HG03378 (cell line): ENCODE data around the gene IGFBP5.

Experiments
- ATAC-seq: cut with Tn5 transposase; IDR thresholded peaks from one replicate; pipeline ENCODE4 v1.9.1; 2021; ENCODE audit warnings: mild to moderate bottlenecking, moderate library complexity; ENCODE audit not compliant: unreplicated experiment

Gene IGFBP5, protein sequence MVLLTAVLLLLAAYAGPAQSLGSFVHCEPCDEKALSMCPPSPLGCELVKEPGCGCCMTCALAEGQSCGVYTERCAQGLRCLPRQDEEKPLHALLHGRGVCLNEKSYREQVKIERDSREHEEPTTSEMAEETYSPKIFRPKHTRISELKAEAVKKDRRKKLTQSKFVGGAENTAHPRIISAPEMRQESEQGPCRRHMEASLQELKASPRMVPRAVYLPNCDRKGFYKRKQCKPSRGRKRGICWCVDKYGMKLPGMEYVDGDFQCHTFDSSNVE

DNA sequence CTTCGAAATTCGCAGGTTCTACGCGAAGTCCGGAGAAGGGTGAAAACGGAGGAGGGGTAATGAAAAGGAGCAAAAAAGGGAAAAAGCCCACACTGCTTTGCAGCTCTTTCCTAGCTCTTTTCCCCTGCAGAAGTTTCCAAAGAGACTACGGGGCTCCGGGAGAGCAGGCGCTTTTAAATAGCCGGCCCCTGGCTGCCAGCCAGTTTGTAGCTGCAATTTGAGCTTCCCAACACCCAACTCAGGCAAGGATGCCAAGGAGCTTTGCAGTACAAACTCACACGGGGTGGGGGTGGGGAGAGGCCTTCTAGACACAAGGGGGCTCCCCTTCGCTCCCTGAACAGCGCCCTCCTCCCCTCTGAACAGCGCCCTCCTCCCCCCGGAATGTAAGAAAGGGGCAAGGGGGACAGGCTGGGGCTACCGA lies at the start of gene IGFBP5:
TSS of gene IGFBP5 (minus strand) at position 149 of the 421 bp plus-strand sequence. CDS start 774 bp downstream, outside the sequence.
- no peak for ATAC-seq

DNA sequence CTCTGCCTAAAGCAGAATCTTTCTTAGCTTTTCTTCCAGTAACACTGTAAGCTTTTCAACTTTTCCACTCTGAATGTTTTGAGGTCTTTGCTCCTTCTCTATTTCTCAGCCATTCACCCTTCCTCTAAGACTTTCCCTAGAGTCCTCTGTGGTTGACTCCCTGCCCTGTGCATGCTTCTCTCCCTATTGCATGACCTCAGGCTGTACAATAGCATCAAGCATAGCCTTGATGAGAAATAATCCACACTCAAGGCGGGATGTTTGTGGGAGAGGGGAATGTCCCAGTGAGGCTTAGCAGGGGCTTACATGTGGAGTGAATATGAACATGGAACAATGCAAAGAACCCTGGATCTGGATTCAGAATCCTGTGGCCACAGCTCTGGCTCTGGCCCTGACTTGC lies 48.4 kb upstream of the IGFBP5 start:
- no peak for ATAC-seq

DNA sequence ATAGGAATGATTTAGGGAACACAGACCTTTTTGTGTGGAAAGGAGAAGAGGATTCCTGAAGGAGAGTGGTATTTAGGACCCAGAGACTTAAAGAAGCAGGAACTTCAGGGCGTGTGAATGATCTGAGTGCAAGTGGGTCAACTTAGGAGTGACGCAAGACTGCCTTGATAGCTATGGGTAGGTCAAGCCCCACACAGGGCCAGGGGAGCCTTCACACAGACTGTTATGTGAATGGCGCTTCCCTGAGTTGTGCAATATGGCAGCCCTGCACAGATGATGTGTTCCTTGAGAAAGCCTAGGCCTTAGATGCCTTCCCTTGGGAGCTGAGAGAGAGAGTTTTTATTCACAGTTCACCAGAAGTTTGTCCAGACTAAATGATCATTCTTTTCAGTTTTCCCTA lies 47.1 kb upstream of the IGFBP5 start:
- ATAC-seq = no peak

DNA sequence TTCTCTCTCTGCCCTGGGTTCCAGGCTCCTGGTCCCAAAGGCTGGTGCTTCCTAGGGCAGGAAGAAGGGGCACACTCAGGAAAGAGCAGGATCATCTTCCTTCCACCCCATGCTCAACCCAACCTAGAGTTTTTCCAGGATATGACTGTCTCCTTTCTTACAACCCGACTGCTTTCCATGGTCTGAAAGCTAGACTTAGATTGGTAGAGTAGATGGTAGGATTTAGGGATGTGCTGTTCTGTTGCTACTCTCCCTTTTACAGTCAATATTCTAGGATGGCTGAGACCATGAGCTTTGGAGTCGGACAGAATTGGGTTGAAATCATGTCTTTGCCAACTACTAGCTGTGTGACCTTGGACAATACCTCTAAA lies 45.9 kb upstream of the IGFBP5 start:
- no peak for ATAC-seq

DNA sequence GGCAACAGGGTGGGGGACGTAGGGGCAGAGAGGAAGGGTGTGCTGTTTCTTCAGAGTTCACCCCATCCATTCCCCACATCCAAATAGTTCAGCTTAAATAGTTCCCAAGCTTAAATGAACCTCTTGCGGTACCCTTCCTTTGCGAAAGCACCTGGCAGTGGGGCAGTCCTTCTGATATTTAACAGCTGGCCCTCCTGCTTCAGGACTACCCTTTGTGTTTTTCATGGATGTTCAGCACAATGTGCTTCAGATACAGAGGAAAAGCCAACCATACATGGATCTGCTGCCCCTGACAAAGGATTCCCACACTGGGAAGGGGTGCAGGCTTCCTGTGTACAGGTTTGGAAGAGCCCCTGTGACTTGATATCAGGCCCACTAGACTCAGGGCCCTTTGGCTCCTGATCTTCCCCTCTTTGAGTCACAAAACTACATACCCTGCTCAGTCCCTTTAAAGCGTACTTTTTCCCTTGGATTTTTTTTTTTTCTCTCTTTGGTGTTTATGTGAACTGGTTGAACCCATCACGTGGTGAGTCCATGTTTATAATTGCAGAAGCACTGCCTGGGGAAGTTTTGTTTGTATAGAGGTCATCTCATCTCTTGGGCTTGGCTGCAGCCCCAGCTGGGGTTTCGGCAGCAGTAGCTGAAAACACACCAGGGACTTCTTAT lies 45.3 kb upstream of the IGFBP5 start:
- no peak for ATAC-seq

DNA sequence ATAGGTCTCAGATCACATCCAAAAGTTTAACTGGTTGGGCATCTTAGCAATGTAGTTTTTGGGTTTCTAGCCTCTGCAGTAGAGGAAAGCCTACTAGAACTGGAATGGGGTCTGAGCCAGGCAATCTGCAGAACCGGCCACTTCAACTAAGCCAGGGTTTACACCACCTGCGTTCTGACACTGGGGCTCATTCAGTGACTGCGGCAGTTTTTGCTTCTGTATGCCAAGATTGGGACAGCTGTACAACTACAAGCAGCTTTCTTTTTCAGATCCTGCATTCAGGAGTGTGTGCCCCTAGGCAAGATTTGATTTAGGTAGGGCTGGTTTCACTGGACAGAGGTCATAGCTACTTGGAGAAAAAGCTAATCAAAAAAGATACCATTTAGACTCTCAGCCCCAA lies 43.7 kb upstream of the IGFBP5 start:
- no peak for ATAC-seq

DNA sequence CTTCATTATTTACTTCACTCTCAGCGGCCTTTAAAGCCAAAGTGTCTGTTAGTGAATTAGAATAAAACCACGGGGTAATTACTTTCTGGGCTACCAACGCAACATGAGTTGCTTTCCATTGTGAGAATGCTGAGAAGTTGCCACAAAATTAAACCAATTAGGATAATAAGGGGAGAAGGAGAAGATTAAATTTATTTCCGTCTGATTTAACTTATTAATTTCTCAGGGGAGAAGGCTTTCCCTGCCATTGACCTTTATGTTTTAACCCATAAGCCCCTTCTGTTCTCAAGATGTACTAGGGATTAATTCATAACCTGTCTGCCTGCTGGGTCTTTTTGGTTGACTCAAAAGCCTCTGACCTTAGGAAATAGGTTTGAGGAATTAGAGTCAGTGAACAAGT lies 42.3 kb upstream of the IGFBP5 start:
- ATAC-seq = no peak

DNA sequence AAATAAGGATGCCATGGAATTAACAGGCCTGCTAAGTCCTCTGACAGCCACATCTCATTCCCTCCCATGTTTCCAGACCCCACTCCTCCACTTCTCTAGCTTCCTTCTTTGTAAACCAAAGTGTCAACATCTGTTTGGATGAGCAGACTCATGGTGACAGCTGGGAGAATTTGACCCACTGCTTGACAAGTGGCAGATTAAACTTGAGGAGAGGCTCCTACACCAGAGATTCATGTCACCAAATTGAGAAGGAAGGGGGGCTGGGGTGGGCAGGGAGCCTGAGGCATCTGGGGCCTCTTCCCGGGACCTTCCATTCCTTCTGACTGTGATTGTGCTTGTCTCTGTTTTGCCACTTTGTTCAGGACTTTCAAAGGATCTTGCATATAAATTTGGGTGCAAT lies 41.0 kb upstream of the IGFBP5 start:
- no peak for ATAC-seq

DNA sequence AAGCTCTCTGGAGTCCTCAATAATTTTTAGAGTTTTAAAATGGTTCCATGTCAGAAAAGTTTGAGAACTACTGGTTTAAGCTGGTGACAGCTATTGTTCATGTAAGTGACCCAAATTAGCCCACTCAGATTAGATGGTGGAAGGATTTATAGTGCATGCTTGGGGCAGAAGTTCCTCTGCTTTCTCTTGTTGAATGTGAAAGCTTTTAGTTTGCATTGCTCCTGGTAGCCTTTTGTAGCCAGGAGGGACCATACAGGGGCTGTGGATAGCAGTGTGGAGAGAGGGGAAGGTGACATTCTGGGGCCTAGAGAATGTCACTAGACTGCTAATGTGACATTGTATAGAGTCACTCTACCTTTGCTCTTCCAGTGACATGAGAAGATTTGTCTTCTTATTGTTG lies 40.3 kb upstream of the IGFBP5 start:
- no peak for ATAC-seq

DNA sequence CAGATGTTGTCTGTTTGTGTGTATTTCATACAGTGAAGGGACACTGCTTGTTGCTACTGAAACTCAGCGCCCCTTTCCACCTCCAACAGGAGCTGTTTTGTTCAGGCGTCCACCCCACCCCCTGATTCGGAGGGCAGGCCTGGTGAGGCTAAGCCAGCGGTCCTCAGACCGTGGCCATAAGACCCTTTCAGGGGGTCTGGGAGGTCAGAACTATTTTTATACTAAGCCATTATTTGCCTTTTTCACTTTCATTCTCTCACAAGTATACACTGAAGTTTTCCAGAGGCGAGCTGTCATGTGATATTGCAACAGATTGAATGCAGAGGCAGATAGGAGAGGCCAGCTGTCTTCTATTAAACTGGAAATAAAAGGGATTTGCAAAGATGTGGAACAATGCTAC lies 39.7 kb upstream of the IGFBP5 start:
- no peak for ATAC-seq

DNA sequence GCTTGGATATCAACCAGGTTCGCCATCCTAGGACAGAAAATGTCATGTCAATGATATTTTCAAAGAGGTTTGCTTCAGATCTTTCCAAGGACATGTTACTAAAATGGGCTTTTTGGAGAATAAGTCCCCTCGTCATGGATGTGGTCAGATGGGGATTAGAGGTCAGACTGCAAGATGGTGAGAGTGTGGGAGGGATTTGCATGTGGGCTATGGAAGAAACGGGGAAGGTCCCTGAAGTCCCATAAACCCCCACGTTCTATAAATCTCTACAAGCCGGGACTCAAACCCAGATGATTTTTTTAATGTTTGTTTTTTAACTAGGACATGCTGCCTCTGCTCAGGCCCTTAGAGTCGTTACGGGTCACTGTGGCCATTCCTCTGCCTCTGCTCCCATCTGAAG lies 37.7 kb upstream of the IGFBP5 start:
- no peak for ATAC-seq

DNA sequence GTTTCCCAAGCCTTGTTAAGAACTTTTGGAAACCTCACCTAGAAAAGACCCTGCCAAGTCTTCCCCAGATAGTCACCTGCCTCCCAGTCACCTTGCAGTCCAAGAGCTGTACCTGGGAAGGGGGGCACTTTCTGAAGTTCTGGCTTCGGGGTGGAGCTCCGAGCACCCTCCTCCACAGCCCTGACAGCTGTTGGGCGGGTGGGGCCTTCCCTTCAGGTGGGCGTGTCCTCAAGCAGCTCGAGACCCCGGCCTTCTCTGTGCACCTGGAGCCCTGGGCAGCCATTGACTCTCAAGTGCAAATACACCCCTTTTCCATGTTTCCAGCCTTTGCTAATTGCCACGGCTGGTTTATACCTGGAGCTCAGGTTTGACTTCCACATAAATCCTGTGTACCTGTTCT lies 37.0 kb upstream of the IGFBP5 start:
- no peak for ATAC-seq

DNA sequence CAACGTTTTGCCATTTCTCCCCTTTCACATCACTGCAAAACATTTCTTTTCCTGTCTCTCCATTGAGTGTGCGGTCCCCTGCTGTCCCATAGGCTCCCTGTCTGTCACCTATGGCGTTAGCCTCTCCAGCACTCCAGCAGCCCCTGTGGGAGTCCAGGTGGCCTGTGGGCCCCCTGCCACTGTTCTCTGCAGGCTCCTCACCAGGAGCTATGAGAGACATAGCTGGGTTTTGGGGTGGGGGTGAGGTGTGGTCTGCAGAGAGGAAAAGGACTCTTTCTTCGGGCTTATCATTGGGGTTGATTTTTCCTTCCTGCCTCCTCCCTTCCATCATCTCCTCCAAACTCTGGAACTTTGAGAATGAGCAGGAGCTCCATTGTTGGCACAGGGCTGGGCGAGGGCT lies 36.1 kb upstream of the IGFBP5 start:
- no peak for ATAC-seq

DNA sequence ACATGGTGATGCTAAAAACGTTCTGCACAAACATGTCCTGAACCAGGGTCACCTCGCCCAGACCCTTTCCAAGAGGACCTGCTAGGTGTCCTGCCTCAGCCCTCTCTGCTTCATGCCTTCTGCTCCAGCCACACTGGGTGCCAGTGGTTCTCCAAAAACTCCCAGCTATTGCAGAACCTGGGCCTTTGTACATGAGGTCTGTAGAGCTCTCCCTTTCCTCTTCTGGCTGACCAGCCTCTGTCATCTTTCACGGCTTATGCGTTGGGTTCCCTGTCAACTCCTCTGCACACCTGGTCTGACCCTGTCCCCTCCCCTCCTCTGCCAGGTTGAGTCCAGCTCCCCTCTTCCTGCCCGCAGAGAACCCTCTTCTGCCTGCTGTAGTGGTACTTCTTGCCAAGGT lies 35.5 kb upstream of the IGFBP5 start:
- ATAC-seq = no peak

DNA sequence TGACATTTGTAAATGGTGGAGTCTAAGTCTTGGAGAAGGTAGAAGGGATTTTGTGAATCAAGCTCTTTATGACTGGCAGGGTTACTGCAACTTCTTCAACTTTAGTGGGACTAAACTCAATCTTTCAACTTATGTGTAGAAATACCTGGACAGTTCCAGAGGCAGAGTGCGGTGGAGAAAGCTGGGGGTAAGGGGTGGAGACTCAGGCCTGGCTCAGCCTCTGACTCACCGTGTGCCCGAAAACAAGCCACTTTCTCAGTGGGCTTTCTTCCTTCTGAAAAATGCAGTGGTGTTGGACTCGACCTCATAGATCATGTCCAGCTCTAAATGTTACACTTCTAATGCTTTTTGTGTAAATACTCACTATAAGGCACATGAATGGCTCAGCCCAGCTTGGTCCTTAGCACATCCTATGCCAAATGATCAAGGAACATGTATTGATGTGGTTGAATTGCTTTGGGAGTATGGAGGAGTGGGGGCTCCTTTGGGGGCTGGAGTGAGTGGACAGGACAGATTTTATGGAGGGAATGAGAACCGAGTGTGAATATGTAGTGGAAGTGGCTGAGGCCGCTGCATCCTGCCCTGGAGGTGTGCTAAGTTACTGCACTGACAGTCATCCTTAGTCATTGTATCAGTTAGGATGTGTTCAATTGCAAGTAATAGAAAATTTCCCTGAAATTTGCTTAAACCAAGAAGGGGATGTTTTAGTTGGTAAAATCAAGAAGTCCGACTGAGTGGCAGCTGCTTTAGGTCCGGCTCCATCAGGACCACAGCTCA lies 32.2 kb upstream of the IGFBP5 start:
- no peak for ATAC-seq

DNA sequence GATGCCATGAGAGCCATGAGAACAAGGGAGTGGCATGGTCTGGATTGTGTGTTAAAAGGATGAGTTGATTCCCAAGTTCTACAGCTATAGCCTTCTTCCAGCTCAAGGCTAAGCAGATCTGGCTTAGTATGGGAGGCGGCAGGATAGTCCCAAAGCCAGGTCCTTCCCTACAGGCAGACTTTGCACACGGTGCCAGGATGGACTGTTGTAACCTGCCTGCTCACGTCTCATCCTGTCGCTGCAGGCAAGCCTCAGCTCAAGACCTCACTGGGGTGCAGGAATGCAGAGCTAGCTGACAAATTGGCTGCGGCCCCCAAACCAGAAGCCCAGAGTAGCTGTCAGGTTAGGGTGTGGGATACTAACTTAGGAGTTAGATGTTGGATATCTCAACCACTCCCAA lies 28.8 kb upstream of the IGFBP5 start:
- ATAC-seq = no peak

DNA sequence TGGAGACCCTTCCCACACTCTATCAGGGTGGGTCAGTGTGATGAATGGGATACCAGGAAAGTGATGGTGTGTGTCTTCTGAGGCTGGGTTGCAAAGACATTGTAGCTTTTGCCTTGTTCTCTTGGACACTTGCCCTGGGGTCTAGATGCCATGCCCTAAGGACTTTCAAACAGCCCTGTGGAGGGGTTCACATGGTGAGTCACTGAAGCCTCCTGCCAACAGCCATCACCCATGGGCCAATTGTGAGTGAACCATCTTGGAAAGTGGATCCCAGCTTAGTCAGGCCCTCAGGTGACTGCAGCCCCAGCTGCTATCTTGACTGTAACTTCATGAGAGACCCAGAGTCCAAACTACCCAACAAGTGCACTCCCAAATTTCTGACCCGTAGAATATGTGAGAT lies 25.8 kb upstream of the IGFBP5 start:
- no peak for ATAC-seq

DNA sequence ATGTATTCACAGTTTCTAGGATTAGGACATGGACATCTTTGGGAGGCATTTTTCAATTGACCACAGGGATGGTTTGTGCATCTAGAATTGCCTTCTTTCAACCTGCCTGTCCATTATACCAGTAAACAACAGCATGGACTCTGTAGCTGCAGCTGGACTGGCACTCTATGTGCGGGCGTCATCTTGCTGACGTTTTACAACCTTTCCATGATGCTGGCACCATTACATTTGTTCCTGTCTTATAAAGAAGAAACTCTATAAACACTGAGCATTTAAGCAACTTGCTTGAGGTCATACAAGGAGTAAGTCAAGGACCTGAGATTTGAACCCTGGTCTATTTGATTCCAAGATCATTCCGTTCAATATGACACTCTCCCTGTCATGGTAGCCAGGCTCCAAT lies 25.4 kb upstream of the IGFBP5 start:
- no peak for ATAC-seq

DNA sequence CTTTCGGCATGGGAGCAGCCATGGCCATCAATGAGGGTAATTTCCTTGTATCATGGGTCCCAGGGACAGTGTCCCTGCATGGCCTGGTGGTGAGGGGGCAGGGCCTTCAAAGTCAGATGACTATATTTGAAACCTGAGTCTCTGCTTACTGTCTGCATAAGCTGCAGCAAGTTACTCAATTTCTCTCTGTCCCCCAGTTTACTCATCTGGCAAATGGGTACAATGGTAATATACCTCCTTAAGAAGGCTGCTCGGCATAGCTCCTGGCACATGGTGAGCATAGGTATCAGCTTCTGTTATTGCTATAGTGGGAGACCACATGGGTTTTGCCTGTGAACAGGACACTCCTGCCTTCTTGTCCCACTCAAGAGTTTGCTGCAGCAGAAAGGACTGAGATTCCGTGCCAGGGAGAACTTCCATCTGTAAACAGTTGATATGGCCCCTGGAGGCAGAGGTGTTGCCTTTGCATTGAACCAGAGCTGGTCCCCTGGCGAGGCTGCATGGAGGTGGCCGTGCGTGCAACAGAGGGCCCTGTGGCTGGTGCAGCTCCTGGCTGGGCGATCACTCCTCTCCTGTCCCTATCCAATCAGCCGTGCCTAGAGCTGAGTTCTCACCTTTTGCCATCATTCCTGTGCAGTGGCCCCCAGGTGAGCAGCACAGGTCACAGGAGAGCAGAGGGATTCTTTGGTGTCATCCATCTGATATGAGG lies 22.7 kb upstream of the IGFBP5 start:
- ATAC-seq = no peak

DNA sequence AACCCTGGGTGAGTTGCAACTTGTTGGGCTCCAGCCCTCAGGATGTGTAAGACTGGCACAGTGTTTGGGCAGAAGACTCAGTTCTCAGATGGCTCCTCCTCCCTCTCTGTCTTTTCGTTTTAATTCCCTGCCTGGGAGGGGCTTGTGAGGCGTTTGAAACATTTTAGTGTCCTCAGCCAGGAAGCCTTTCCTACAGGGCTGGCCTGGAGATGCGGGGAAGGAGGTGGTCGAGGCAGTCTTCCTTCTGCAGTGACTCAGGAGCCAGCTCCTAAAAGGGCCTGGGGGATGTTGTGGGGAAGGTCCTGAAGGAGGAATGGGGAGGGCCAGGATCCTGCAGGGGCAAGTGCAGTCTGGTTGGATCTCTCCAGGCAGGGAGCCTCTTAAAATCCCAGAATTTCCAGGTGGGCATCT lies 22.1 kb upstream of the IGFBP5 start:
- ATAC-seq = no peak

DNA sequence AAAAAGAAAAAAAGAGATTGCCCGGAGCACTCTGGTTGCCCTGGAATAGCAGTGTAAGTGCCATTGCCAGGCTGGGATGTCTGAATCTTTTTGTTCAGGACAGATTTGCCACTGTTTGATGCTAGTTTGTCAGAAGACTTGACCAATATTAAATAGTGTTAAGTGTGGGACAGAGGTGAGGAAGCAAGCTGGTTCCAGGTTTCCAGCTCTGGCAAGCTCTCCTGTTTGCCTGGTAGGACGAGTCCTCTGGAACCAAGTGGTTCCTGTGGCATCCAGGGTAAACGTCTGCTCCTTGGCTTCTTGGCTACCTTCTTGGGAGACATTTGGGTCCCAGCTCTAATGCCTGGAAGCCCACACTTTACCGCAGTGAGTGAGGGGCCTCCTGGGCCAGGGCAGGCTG lies 20.8 kb upstream of the IGFBP5 start:
- ATAC-seq = no peak
